H1 (cell line): ENCODE results near the gene ERC1. TPM values are rescaled to one million over a fixed set of nuclear protein-coding genes. Genes with fewer than 3 reads are reported as not detected.

Source experiments
- CTCF ChIA-PET: fragments of 300-600 bp; sonication (Branson Sonifier 250); formaldehyde crosslinking; loops from one replicate; lab custom pipeline; 2021; ENCODE audit not compliant: partially characterized antibody; lab: Charles Lee
- POLR2A ChIA-PET: fragments of 300-600 bp; sonication (Branson Sonifier 250); formaldehyde crosslinking; loops from one replicate; lab custom pipeline; 2021; ENCODE audit warnings: inconsistent platforms; ENCODE audit not compliant: partially characterized antibody; lab: Charles Lee
- DNase-seq, 2 experiments: peaks; one replicate each; pipeline versions ENCODE4 v3.0.0 to v3.0.0-alpha.2; 2010 to 2022; ENCODE audit warnings: low spot score in 2 of 2, low read depth in 1 of 2, mixed read lengths in 1 of 2
- FAIRE-seq: peaks from 2 replicates; lab custom pipeline; 2011; peaks lifted over from hg19 to GRCh38; lab: Jason Lieb, UNC
- H2AFZ ChIP-seq: 2 replicates; pipeline ENCODE4 v1.8.1; 2012; ENCODE audit warnings: low read length, inconsistent platforms
- H2AK5ac ChIP-seq: 2 replicates; pipeline ENCODE4 v1.6.1; 2013; ENCODE audit warnings: low read depth, low read length
- H2BK120ac ChIP-seq: replicated peaks from 2 replicates; pipeline ENCODE3; 2013; ENCODE audit warnings: low read depth, low read length, inconsistent platforms
- H2BK12ac ChIP-seq: 2 replicates; pipeline ENCODE4 v1.6.1; 2013; ENCODE audit warnings: low read depth, low read length
- H2BK15ac ChIP-seq: 2 replicates; pipeline ENCODE4 v1.6.1; 2013; ENCODE audit warnings: low read length
- H2BK20ac ChIP-seq: 2 replicates; pipeline ENCODE4 v1.6.1; 2013; ENCODE audit warnings: low read length
- H2BK5ac ChIP-seq: 2 replicates; pipeline ENCODE4 v1.6.1; 2013; ENCODE audit warnings: low read depth, low read length
- H3K14ac ChIP-seq: 2 replicates; pipeline ENCODE4 v1.6.1; 2013; ENCODE audit warnings: inconsistent platforms; ENCODE audit not compliant: insufficient read length
- H3K18ac ChIP-seq: 2 replicates; pipeline ENCODE4 v1.6.1; 2013; ENCODE audit warnings: low read length; ENCODE audit errors: extremely low read depth
- H3K23ac ChIP-seq: 2 replicates; pipeline ENCODE4 v1.6.1; 2013; ENCODE audit warnings: inconsistent platforms; ENCODE audit not compliant: insufficient read length
- H3K23me2 ChIP-seq: 2 replicates; pipeline ENCODE4 v1.6.1; 2013; ENCODE audit warnings: low read depth, low read length
- H3K27ac ChIP-seq: 2 replicates; pipeline ENCODE4 v1.6.1; 2011; ENCODE audit warnings: low read depth, low read length, inconsistent platforms
- H3K27me3 ChIP-seq, 4 experiments: replicated peaks in 1 of 4; 1 replicate in 1 of 4; 2 replicates in 3 of 4; pipeline versions ENCODE4 v1.6.1 to v1.8.1; 2011 to 2013; ENCODE audit warnings: low read length in 3 of 4, mild to moderate bottlenecking in 3 of 4, inconsistent platforms in 2 of 4, mixed read lengths in 2 of 4, moderate library complexity in 1 of 4; ENCODE audit not compliant: control insufficient read depth in 3 of 4, insufficient read depth in 3 of 4; ENCODE audit errors: extremely low read depth in 1 of 4
- H3K36me3 ChIP-seq, 4 experiments: 2 replicates each; pipeline versions ENCODE4 v1.6.1 to v1.8.1; 2011 to 2013; ENCODE audit warnings: mild to moderate bottlenecking in 4 of 4, low read length in 3 of 4, moderate library complexity in 2 of 4, control low read depth in 1 of 4, inconsistent platforms in 1 of 4; ENCODE audit not compliant: insufficient read depth in 4 of 4, control insufficient read depth in 2 of 4
- H3K4ac ChIP-seq: replicated peaks from 2 replicates; pipeline ENCODE3; 2013; ENCODE audit warnings: low read length, low read depth, mixed read lengths, inconsistent platforms; ENCODE audit not compliant: insufficient read length
- H3K4me1 ChIP-seq, 4 experiments: replicated peaks in 1 of 4; 1 replicate in 1 of 4; 2 replicates in 3 of 4; pipeline versions ENCODE4 v1.6.1 to v1.8.1; 2011 to 2013; ENCODE audit warnings: low read length in 3 of 4, inconsistent platforms in 2 of 4, mixed read lengths in 1 of 4; ENCODE audit not compliant: insufficient read depth in 4 of 4, control insufficient read depth in 3 of 4
- H3K4me2 ChIP-seq, 2 experiments: 2 replicates each; pipeline versions ENCODE4 v1.6.1 to v1.8.1; 2011 to 2013; ENCODE audit warnings: low read depth in 2 of 2, low read length in 2 of 2, control low read depth in 1 of 2, inconsistent platforms in 1 of 2, mild to moderate bottlenecking in 1 of 2; ENCODE audit not compliant: insufficient read depth in 1 of 2
- H3K4me3 ChIP-seq, 4 experiments: fragments of 200-600, 300-600 bp in 1 of 4; sonication (generic), shearing (Covaris generic), sonication (Bioruptor Twin) in 1 of 4; 2 replicates each; pipeline versions ENCODE4 v1.5.1 to v1.8.1; 2011 to 2016; ENCODE audit warnings: low read length in 4 of 4, low read depth in 3 of 4, control low read depth in 2 of 4, inconsistent platforms in 2 of 4, mild to moderate bottlenecking in 2 of 4, mixed read lengths in 1 of 4, moderate library complexity in 1 of 4; ENCODE audit not compliant: insufficient read depth in 2 of 4; ENCODE audit errors: extremely low read depth in 1 of 4
- H3K56ac ChIP-seq: replicated peaks from 2 replicates; pipeline ENCODE3; 2013; ENCODE audit warnings: low read depth, mild to moderate bottlenecking, mixed read lengths, low read length, inconsistent platforms; ENCODE audit not compliant: insufficient read length
- H3K79me1 ChIP-seq: 2 replicates; pipeline ENCODE4 v1.6.1; 2013; ENCODE audit warnings: low read depth, low read length, control low read depth
- H3K79me2 ChIP-seq, 2 experiments: 2 replicates each; pipeline versions ENCODE4 v1.6.1 to v1.8.1; 2012 to 2013; ENCODE audit warnings: low read length in 2 of 2, mild to moderate bottlenecking in 2 of 2, inconsistent platforms in 1 of 2; ENCODE audit not compliant: insufficient read depth in 2 of 2, control insufficient read depth in 1 of 2
- H3K9ac ChIP-seq, 4 experiments: replicated peaks in 1 of 4; 1 replicate in 1 of 4; 2 replicates in 3 of 4; pipeline versions ENCODE4 v1.6.1 to v1.8.1; 2011 to 2013; ENCODE audit warnings: low read depth in 3 of 4, low read length in 3 of 4, control low read depth in 2 of 4, mild to moderate bottlenecking in 2 of 4, moderate library complexity in 2 of 4, inconsistent platforms in 1 of 4; ENCODE audit errors: extremely low read depth in 1 of 4
- H3K9me3 ChIP-seq, 2 experiments: 2 replicates each; pipeline versions ENCODE4 v1.6.1 to v1.8.1; 2012 to 2013; ENCODE audit warnings: mild to moderate bottlenecking in 2 of 2, moderate library complexity in 2 of 2, control low read depth in 1 of 2, inconsistent platforms in 1 of 2, low read depth in 1 of 2, low read length in 1 of 2, mixed read lengths in 1 of 2; ENCODE audit not compliant: insufficient read depth in 2 of 2
- H4K20me1 ChIP-seq, 2 experiments: replicated peaks in 1 of 2; 2 replicates each; pipeline versions ENCODE3 to v1.8.1; 2011 to 2013; ENCODE audit warnings: inconsistent platforms in 2 of 2, low read length in 2 of 2, mild to moderate bottlenecking in 1 of 2; ENCODE audit not compliant: insufficient read depth in 2 of 2, control insufficient read depth in 1 of 2
- H4K5ac ChIP-seq: 2 replicates; pipeline ENCODE4 v1.6.1; 2013; ENCODE audit warnings: low read length, low read depth, mixed read lengths, inconsistent platforms; ENCODE audit not compliant: insufficient read length
- H4K8ac ChIP-seq: 2 replicates; pipeline ENCODE4 v1.8.0; 2013; ENCODE audit warnings: mild to moderate bottlenecking, moderate library complexity, low read length, inconsistent platforms; ENCODE audit not compliant: insufficient read depth; ENCODE audit errors: extremely low read depth
- H4K91ac ChIP-seq: replicated peaks from 2 replicates; pipeline ENCODE3; 2013; ENCODE audit warnings: low read length, mixed read lengths, inconsistent platforms; ENCODE audit not compliant: insufficient read length
- EP300 ChIP-seq, 2 experiments: IDR thresholded peaks; 1 replicate in 1 of 2; 2 replicates in 1 of 2; pipeline ENCODE4 v1.6.1; 2011 to 2012; ENCODE audit warnings: low read depth in 2 of 2, low read length in 2 of 2, mild to moderate bottlenecking in 2 of 2, borderline replicate concordance in 1 of 2, inconsistent platforms in 1 of 2, moderate library complexity in 1 of 2
- FOSL1 ChIP-seq: IDR thresholded peaks from 2 replicates; pipeline ENCODE4 v1.6.1; 2011; ENCODE audit warnings: mild to moderate bottlenecking, low read depth, low read length, moderate library complexity; ENCODE audit not compliant: insufficient read depth
- JUN ChIP-seq: IDR thresholded peaks from 2 replicates; pipeline ENCODE4 v1.6.1; 2011; ENCODE audit warnings: low read depth, mild to moderate bottlenecking, improper control_type of control experiment, low read length
- KDM1A ChIP-seq: fragments of 200-600, 300-600 bp; sonication (generic); IDR thresholded peaks from 2 replicates; pipeline ENCODE4 v1.7.1; 2016; ENCODE audit warnings: mild to moderate bottlenecking, low read length, borderline replicate concordance
- NANOG ChIP-seq: IDR thresholded peaks from 2 replicates; pipeline ENCODE4 v1.6.1; 2011; ENCODE audit warnings: low read length, low read depth, mild to moderate bottlenecking, inconsistent platforms; ENCODE audit not compliant: insufficient read depth, poor library complexity, severe bottlenecking
- RNF2 ChIP-seq: fragments of 200-900, 300-1000 bp; sonication (generic); IDR thresholded peaks from 2 replicates; pipeline ENCODE4 v1.7.1; 2016; ENCODE audit warnings: borderline replicate concordance, low read depth, mild to moderate bottlenecking, antibody characterized with exemption, low read length; ENCODE audit not compliant: poor library complexity, severe bottlenecking; ENCODE audit errors: missing control alignments
- RXRA ChIP-seq: IDR thresholded peaks from 2 replicates; pipeline ENCODE4 v1.6.1; 2011; ENCODE audit warnings: low read depth, mild to moderate bottlenecking, low read length, moderate library complexity; ENCODE audit not compliant: insufficient read depth
- SP4 ChIP-seq: IDR thresholded peaks from 2 replicates; pipeline ENCODE4 v1.6.1; 2012; ENCODE audit warnings: low read length, inconsistent platforms
- WGBS, 2 experiments: shearing (Covaris generic) in 1 of 2; methylation state at CpG; one replicate each; pipeline versions ENCODE4 v1.1.6 to v1.1.7; 2013 to 2015; ENCODE audit warnings: low lambda C conversion rate in 2 of 2, mixed read lengths in 2 of 2, inconsistent platforms in 1 of 2, low coverage in 1 of 2, missing lambda C conversion rate in 1 of 2; ENCODE audit not compliant: insufficient replicate concordance in 2 of 2, insufficient coverage in 1 of 2, insufficient read length in 1 of 2; ENCODE audit errors: extremely low coverage in 1 of 2, missing lambda C conversion rate in 1 of 2; 5-methylcytosine and 5-hydroxymethylcytosine counted together
- polyA plus RNA-seq, 7 experiments: library from polyadenylated mRNA; depleted of rRNA in 3 of 7; stranded (reverse) in 5 of 7; unstranded in 2 of 7; fragments of >200 nt in 5 of 7; fragments of 200-250 nt in 2 of 7; gene quantifications; 1 replicate in 5 of 7; 2 replicates in 1 of 7; 4 replicates in 1 of 7; pipeline versions ENCODE4 v1.2.1 to v1.2.3, GENCODE V29; 2011 to 2013; ENCODE audit warnings: missing spikeins in 2 of 7, mixed read lengths in 2 of 7
- total RNA-seq: library from RNA; stranded (reverse); fragmentation: NEBNext Ultra II Directional; extraction: Animal tissue kit (Norgen Biotek cat#: 25700); gene quantifications from 2 replicates; pipeline ENCODE4 v1.2.1, GENCODE V29; 2021

ERC1 gene
- total and polyA plus RNA-seq, 2 of the 8 experiments (the other 6 are each of a cell fraction or from before 2014, with no cell fraction given) = 7.8 to 45.7 TPM

GRCh38 chr12:1410794-1411193 lies 419.8 kb downstream of the ERC1 start:
- Histone ChIP-seq H3K18ac (no peak overlapping the region), H3K9me3 (no peaks in the 10 kb centered on the region), H4K20me1 (no peaks in the 10 kb centered on the region), H3K4me2 (no peak overlapping the region), H3K79me1 (no peaks in the 10 kb centered on the region), H3K56ac (no peak overlapping the region), H2BK5ac (no peak overlapping the region), H3K79me2 (no peaks in the 10 kb centered on the region), H2AFZ (no peak overlapping the region), H3K14ac (no peak overlapping the region), H2BK20ac (no peak overlapping the region), H4K91ac (no peak overlapping the region), H3K36me3 (peaks cover 0 to 3% (median 1%) of the 10 kb centered on the region in 4 experiments; a peak in 2 of 8 replicates), H3K27ac (no peak overlapping the region), H2AK5ac (no peak overlapping the region), H3K23me2 (no peaks in the 10 kb centered on the region), H3K9ac (no peak overlapping the region), H3K4ac (no peak overlapping the region), H3K23ac (no peak overlapping the region), H2BK15ac (no peak overlapping the region), H3K4me1 (peaks cover 0 to 3% (median 0%) of the 10 kb centered on the region in 4 experiments; a peak in 1 of 7 replicates), H2BK120ac (no peak overlapping the region), H4K5ac (no peak overlapping the region), H3K4me3 (no peak overlapping the region), H3K27me3 (no peaks in the 10 kb centered on the region; a peak in 2 of 7 replicates), H2BK12ac (no peak overlapping the region), H4K8ac (no peak overlapping the region)
- ChIA-PET POLR2A (interaction anchor here (0.6 kb wide), 1 partner anchor 21 kb away, joined by 3 read pairs; no protein-coding TSS in a partner anchor), CTCF (interaction anchor here (1.3 kb wide), 1 partner anchor 11 kb away, joined by 4 read pairs; no protein-coding TSS in a partner anchor)
- WGBS, 2 experiments = 100% methylated on average over 1 of the region's 1 CpG; no CpG with 5 or more reads in 1 of the 2 experiments
- FAIRE-seq (no peak), DNase-seq (no peak)
- TF ChIP-seq RNF2 = no peak
- no peak for TF ChIP-seq KDM1A
- TF ChIP-seq SP4 = no peak
- no peak for TF ChIP-seq EP300 (IDR thresholded peaks at IDR 0.05; ENCODE audit: borderline replicate concordance in 1 of 2, low read depth in 2 of 2, low read length in 2 of 2)
- TF ChIP-seq FOSL1 = no peak
- no peak for TF ChIP-seq JUN
- TF ChIP-seq RXRA = no peak
- no peak for TF ChIP-seq NANOG
